DMS153 treated with DMSO at 0.1 percent for 48 hours (cell line): Measurements from ENCODE around the gene PHLPP1.
"Not testable (repeated sequence)": the region's sequence is repeated elsewhere in the genome, so short reads cannot be mapped to it uniquely, and the experiment has no call there.

Experiments
- DNase-seq: peaks from one replicate; lab custom pipeline; 2025; ENCODE audit not compliant: unreplicated experiment; lab: John Stamatoyannopoulos, UW

The PHLPP1 gene

GRCh38 chr18:62807396-62807795, 92.1 kb downstream of the PHLPP1 start:
- DNase-seq: no peak

GRCh38 chr18:62808123-62808522, 92.8 kb downstream of the PHLPP1 start:
- no peak for DNase-seq

DNA sequence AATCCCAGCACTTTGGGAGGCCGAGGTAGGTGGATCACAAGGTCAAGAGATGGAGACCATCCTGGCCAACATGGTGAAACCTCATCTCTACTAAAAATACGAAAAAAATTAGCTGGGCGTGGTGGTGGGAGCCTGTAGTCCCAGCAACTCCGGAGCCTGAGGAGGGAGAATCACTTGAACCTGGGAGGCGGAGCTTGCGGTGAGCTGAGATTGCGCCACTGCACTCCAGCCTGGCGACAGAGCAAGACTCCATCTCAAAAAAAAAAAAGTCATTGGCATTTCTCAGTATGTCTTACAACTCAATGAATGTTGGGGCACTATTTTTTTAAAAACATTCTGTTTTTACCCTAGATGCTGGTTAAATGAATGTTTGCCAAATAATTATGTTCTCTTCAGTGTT, 94.1 kb downstream of the PHLPP1 start:
- not testable (repeated sequence) for DNase-seq

- no peak for DNase-seq
Measured at GRCh38 chr18:62809900-62810299, 94.6 kb downstream of the PHLPP1 start.

DNA sequence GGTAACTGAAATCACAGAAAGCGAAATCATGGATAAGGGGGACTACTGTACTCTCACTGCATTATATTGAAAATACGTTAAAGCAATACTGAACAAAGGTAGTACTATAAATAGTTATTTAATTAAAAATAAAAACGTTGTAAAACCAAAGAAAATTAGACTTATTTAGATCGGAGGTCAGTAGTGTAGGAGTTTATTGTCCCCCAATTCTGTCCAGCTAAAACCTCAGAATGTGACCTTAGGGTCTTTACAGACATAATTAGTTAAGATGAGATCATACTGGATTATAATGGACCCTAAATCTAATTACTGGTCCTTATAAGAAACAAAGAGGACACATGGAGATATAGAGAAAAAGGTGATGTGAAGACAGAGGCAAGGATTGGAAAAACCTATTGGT, 95.3 kb downstream of the PHLPP1 start:
- DNase-seq: no peak

- DNase-seq: no peak
Measured at GRCh38 chr18:62811674-62812073, 96.3 kb downstream of the PHLPP1 start.

- no peak for DNase-seq
Measured at GRCh38 chr18:62812242-62812641, 96.9 kb downstream of the PHLPP1 start.

- no peak for DNase-seq
Measured at GRCh38 chr18:62812876-62813275, 97.5 kb downstream of the PHLPP1 start.

DNA sequence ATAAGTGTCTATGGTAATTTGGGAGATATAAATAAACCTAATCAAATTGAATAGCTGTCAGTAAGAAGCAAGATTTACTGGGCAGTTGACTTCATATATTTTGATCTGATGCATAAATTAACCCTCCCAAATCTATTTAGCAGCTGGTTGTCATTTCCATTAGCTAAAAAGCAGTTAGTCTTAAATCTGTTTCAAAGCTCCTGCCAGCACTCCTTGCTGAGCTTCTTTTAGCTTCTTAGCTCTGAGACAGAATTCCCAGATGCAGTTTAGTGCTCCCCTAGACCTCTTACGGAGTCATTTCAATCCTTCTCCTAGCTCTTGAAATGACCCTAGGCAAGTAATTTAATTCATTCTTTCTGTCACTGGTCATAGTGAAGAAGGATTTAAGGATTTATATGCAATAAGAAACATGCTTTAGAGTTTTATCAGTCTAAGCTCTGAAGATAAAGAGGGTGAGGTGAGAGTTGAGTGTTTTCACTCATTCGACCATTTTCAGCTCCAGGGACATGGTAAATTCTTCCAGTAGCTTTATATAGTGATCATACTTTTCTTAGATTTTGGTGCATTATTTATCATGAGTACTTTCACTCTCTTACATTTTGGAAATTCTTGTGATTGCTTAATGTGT, 98.9 kb downstream of the PHLPP1 start:
- no peak for DNase-seq

DNA sequence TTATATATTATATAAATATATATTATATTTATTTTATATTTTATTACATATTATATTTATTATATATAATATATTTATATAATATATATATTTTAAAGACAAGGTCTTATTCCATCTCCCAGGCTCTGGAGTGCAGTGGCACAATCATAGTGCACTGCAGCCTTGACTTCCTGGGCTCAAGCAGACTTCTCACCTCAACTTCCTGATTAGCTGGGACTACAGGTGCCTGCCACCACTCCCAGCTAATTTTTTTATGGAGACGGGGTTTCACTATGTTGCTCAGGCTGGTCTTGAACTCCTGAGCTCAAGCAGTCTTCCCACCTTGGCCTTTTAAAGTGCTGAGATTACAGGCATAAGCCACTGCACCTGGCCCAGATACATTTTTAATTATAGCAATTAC, 110.0 kb downstream of the PHLPP1 start:
- no peak for DNase-seq

DNA sequence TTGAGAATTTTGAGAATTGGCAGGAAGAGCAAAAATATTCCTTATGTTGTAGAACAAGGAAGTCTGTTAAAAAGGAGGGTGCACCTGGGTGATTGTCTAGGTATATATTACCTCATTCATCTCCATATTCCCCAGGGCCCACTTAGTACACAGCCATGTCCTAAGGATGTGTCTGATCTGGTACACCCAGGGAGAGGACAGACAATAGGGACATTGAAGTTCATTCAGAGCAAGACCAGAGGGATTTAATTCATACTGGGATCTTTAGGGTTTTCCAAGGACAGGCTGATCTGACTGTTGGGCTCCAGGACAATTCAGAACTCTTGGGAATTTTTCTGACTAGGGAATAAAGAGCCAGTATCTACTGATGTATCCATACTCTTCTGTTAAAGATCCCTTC, 112.1 kb downstream of the PHLPP1 start:
- DNase-seq: peak; percentile 71

- no peak for DNase-seq
Measured at GRCh38 chr18:62828091-62828640, 112.8 kb downstream of the PHLPP1 start.

DNA sequence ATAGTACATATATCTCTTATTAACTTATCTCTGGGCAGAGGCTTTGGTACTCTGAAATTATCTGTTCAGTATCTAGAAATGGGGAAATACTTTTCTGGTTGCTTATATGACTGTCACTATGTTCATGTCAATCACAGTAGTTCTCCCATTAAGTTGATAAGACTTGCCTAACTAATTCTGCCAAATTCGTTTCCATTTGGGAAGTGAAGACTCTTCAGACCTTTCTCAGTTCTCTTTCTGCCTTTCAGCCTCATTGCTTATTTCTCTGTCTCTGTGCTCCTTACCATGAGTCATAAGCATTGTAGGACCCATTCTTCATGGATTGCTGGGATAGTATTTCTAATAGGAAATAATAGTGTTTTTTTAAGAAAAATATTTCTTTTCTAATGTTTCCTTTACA, 113.5 kb downstream of the PHLPP1 start:
- DNase-seq: no peak

- no peak for DNase-seq
Measured at GRCh38 chr18:62829936-62830335, 114.6 kb downstream of the PHLPP1 start.

GRCh38 chr18:62832282-62832681, 116.9 kb downstream of the PHLPP1 start:
- DNase-seq: no peak

- DNase-seq: no peak
Measured at GRCh38 chr18:62833494-62833893, 118.2 kb downstream of the PHLPP1 start.

GRCh38 chr18:62834715-62835114, 119.4 kb downstream of the PHLPP1 start:
- no peak for DNase-seq

GRCh38 chr18:62837011-62837410, 121.7 kb downstream of the PHLPP1 start:
- no peak for DNase-seq

DNA sequence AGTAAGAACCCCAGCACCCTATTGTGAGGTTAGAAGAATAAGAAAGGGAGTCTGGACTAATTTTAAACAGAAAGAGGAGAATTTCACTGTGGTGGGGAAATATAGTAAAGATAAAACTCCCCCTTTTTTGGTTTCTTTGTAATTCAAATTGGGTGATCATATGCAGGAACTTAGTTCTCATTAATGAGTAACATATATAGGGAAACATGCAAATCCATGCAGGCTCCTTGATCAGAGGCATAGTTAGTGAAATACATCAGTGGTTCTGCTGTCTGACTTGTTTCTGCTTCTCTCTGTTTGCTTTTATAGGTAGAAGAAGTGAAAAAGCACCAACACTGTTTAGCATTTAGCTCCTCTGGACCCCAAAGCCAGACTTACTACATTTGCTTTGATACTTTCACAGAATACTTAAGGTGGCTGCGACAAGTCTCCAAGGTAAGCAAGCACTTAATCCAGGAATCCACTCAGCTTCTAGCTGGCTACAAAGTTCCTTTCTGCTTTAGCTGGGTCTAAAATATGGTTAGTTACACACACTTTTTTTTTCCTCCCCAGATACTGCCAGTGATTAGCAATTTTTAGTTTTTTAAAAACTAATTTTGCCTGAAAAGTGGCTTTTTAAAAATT, 123.2 kb downstream of the PHLPP1 start:
- no peak for DNase-seq

GRCh38 chr18:62839874-62840713, 124.8 kb downstream of the PHLPP1 start:
- DNase-seq: no peak

- DNase-seq: no peak
Measured at GRCh38 chr18:62841405-62841804, 126.1 kb downstream of the PHLPP1 start.

DNA sequence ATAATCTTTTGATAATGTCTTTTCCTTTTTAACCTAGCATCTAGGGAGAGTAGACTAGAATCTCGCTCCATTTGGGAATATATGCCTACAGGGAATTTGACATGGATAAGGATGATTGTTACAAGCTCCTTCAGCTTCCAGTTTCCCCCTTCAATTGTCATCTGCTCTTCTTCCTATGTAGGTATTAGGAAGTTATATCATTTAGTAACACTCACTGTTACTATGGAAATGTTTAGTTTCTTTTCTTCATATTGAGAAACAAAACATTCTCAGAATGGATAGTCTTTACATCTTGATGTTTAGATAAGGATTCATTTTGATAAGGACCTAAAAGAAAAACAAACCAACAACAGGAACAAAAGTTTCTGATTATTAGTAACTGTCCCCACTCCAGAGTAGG, 127.6 kb downstream of the PHLPP1 start:
- no peak for DNase-seq
